ENCODE measurements around the gene SCFD2. TPM values are rescaled to one million over a fixed set of nuclear protein-coding genes. Genes with fewer than 3 reads are reported as not detected.

Gene SCFD2
- total RNA-seq, 1 experiment from 2014 or later: 8.4 TPM

GRCh38 chr4:53007024-53007423 lies 358.8 kb downstream of the SCFD2 start:
- Histone ChIP-seq H3K4me3 (ENCODE audit: low read depth, low read length, poor library complexity, severe bottlenecking) (no peak overlapping the region), H3K27ac (ENCODE audit: low read depth, low read length, poor library complexity, severe bottlenecking) (no peak overlapping the region), H3K9me3 (ENCODE audit: low read depth, low read length, poor library complexity, severe bottlenecking) (no peaks in the 10 kb centered on the region), H3K4me1 (ENCODE audit: insufficient read depth, low read length, poor library complexity, severe bottlenecking) (peaks cover 6% of the 10 kb centered on the region), H3K27me3 (replicated peaks; ENCODE audit: insufficient read depth, low read depth, low read length, poor library complexity) (no peaks in the 10 kb centered on the region), H3K36me3 (ENCODE audit: insufficient read depth, low read length, poor library complexity, severe bottlenecking) (no peaks in the 10 kb centered on the region)
- ChIA-PET POLR2A (ENCODE audit: low non-redundant PET) (no interaction called here), CTCF (no interaction called here)
- TF ChIP-seq EZH2 (IDR thresholded peaks at IDR 0.05; ENCODE audit: borderline replicate concordance, low read depth, low read length, poor library complexity, severe bottlenecking) (no peak), CTCF (conservative IDR thresholded peaks at IDR 0.05; ENCODE audit: low read depth, low read length) (no peak)
- intact Hi-C loops (cut with micrococcal nuclease; ENCODE audit: unreplicated experiment): no loop called here
- BruUV-seq (replicated peaks): no TSS peak
- no peak for DNase-seq (ENCODE audit: low spot score)

GRCh38 chr4:53005808-53006207 lies 360.1 kb downstream of the SCFD2 start:
- POLR2A ChIA-PET (ENCODE audit: low non-redundant PET): no interaction called here
- no peaks in the 10 kb centered on the region for H3K36me3 ChIP-seq (ENCODE audit: insufficient read depth, low read length, poor library complexity, severe bottlenecking)
- CTCF ChIA-PET: no interaction called here
- no peak overlapping the region for H3K4me3 ChIP-seq (ENCODE audit: low read depth, low read length, poor library complexity, severe bottlenecking)
- H3K27me3 ChIP-seq (replicated peaks; ENCODE audit: insufficient read depth, low read depth, low read length, poor library complexity): no peaks in the 10 kb centered on the region
- intact Hi-C loops (cut with micrococcal nuclease; ENCODE audit: unreplicated experiment): no loop called here
- no peak for DNase-seq (ENCODE audit: low spot score)
- no peaks in the 10 kb centered on the region for H3K9me3 ChIP-seq (ENCODE audit: low read depth, low read length, poor library complexity, severe bottlenecking)
- H3K4me1 ChIP-seq (ENCODE audit: insufficient read depth, low read length, poor library complexity, severe bottlenecking): no peaks in the 10 kb centered on the region
- no peak for TF ChIP-seq EZH2 (IDR thresholded peaks at IDR 0.05; ENCODE audit: borderline replicate concordance, low read depth, low read length, poor library complexity, severe bottlenecking)
- H3K27ac ChIP-seq (ENCODE audit: low read depth, low read length, poor library complexity, severe bottlenecking): no peak overlapping the region
- no TSS peak for BruUV-seq (replicated peaks)

- ChIA-PET POLR2A (ENCODE audit: low non-redundant PET) (no interaction called here), CTCF (no interaction called here)
- Histone ChIP-seq H3K9me3 (ENCODE audit: low read depth, low read length, poor library complexity, severe bottlenecking) (no peaks in the 10 kb centered on the region), H3K4me1 (ENCODE audit: insufficient read depth, low read length, poor library complexity, severe bottlenecking) (no peaks in the 10 kb centered on the region), H3K27ac (ENCODE audit: low read depth, low read length, poor library complexity, severe bottlenecking) (no peak overlapping the region), H3K36me3 (ENCODE audit: insufficient read depth, low read length, poor library complexity, severe bottlenecking) (no peaks in the 10 kb centered on the region), H3K27me3 (replicated peaks; ENCODE audit: insufficient read depth, low read depth, low read length, poor library complexity) (no peaks in the 10 kb centered on the region), H3K4me3 (ENCODE audit: low read depth, low read length, poor library complexity, severe bottlenecking) (no peak overlapping the region)
- DNase-seq (ENCODE audit: low spot score): no peak
- BruUV-seq (replicated peaks): no TSS peak
- intact Hi-C loops (cut with micrococcal nuclease; ENCODE audit: unreplicated experiment): no loop called here
- no peak for TF ChIP-seq CTCF (conservative IDR thresholded peaks at IDR 0.05; ENCODE audit: low read depth, low read length)
- no peak for TF ChIP-seq EZH2 (IDR thresholded peaks at IDR 0.05; ENCODE audit: borderline replicate concordance, low read depth, low read length, poor library complexity, severe bottlenecking)
Observed at GRCh38 chr4:53005149-53005546, 360.7 kb downstream of the SCFD2 start.

- TF ChIP-seq EZH2 (IDR thresholded peaks at IDR 0.05; ENCODE audit: borderline replicate concordance, low read depth, low read length, poor library complexity, severe bottlenecking): no peak
- TF ChIP-seq CTCF (conservative IDR thresholded peaks at IDR 0.05; ENCODE audit: low read depth, low read length): no peak
- intact Hi-C loops (cut with micrococcal nuclease; ENCODE audit: unreplicated experiment): no loop called here
- no TSS peak for BruUV-seq (replicated peaks)
- no peaks in the 10 kb centered on the region for H3K36me3 ChIP-seq (ENCODE audit: insufficient read depth, low read length, poor library complexity, severe bottlenecking)
- CTCF ChIA-PET: no interaction called here
- DNase-seq (ENCODE audit: low spot score): no peak
- no peak overlapping the region for H3K27ac ChIP-seq (ENCODE audit: low read depth, low read length, poor library complexity, severe bottlenecking)
- no peaks in the 10 kb centered on the region for H3K27me3 ChIP-seq (replicated peaks; ENCODE audit: insufficient read depth, low read depth, low read length, poor library complexity)
- no peak overlapping the region for H3K4me3 ChIP-seq (ENCODE audit: low read depth, low read length, poor library complexity, severe bottlenecking)
- no peaks in the 10 kb centered on the region for H3K9me3 ChIP-seq (ENCODE audit: low read depth, low read length, poor library complexity, severe bottlenecking)
- POLR2A ChIA-PET (ENCODE audit: low non-redundant PET): no interaction called here
- no peaks in the 10 kb centered on the region for H3K4me1 ChIP-seq (ENCODE audit: insufficient read depth, low read length, poor library complexity, severe bottlenecking)
Observed at GRCh38 chr4:53004497-53005148, 361.2 kb downstream of the SCFD2 start.

Measured in A673 (cell line).